ENCODE data around the gene ZNF367.

DNA sequence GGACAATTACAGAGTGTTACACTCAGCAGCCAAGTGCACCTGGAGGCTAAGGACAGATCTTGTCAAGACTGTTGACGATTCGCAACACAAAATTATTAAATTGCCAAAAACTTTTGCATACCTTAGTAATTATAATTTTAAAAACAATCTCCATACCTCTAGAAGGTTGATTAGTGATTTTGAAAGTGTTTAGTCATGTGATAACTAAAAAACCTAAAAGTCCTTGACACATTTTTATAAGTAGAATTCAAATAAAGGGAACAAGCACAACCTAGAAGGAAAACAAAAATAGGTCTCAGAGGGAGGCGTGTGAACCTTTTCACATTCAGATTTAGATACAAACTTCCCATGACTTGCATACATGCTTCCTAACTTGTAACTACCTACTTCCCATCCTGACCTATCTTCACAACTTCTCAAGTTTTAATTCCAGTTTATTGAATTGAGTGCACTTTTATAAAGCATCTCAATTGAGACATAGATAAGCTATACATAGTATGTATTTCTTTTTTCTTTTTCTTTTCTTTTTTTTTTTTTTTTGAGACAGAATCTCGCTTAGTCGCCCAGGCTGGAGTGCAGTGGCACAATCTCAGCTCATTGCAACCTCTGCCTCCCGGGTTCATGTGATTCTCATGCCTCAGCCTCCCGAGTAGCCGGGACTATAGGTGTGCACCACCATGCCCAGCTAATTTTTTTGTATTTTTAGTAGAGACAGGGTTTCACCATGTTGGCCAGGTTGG lies 5.8 kb downstream of the ZNF367 start:
- TF ChIP-seq, protein P1, sequence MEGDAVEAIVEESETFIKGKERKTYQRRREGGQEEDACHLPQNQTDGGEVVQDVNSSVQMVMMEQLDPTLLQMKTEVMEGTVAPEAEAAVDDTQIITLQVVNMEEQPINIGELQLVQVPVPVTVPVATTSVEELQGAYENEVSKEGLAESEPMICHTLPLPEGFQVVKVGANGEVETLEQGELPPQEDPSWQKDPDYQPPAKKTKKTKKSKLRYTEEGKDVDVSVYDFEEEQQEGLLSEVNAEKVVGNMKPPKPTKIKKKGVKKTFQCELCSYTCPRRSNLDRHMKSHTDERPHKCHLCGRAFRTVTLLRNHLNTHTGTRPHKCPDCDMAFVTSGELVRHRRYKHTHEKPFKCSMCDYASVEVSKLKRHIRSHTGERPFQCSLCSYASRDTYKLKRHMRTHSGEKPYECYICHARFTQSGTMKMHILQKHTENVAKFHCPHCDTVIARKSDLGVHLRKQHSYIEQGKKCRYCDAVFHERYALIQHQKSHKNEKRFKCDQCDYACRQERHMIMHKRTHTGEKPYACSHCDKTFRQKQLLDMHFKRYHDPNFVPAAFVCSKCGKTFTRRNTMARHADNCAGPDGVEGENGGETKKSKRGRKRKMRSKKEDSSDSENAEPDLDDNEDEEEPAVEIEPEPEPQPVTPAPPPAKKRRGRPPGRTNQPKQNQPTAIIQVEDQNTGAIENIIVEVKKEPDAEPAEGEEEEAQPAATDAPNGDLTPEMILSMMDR (IDR thresholded peaks at IDR 0.05; ENCODE audit: poor library complexity) = no peak
- TF ChIP-seq EZH2 (IDR thresholded peaks at IDR 0.05; ENCODE audit: borderline replicate concordance) (no peak), EZH2phosphoT487 (IDR thresholded peaks at IDR 0.05; ENCODE audit: low read depth, severe bottlenecking, unreplicated experiment) (no peak)

All from hepatocyte (in vitro differentiated cells).